ENCODE results near the gene EPHB2. TPM values are rescaled to one million over a fixed set of nuclear protein-coding genes. Genes with fewer than 3 reads are reported as not detected.

Gene EPHB2
- total and polyA plus RNA-seq, 2 donors (not counting 1 experiment from before 2014, with no cell fraction given), result 0.07 to 0.39 TPM

- Mint-ChIP-seq H3K9me3 (ENCODE audit: insufficient read depth) (no peaks in the 10 kb centered on the region), H3K27ac (no peak overlapping the region), H3K4me3 (no peak overlapping the region), H3K27me3 (peaks cover 6% of the 10 kb centered on the region), H3K4me1 (no peaks in the 10 kb centered on the region)
- TF ChIP-seq CTCF (IDR thresholded peaks at IDR 0.05) (no peak), EZH2 (IDR thresholded peaks at IDR 0.05; ENCODE audit: borderline replicate concordance, insufficient read depth, low read depth, low read length, poor library complexity, severe bottlenecking) (no peak)
- ATAC-seq (ENCODE audit: low read depth), result no peak
- no peaks in the 10 kb centered on the region for H3K4me1 ChIP-seq (ENCODE audit: control insufficient read depth in 2 of 2, insufficient read depth in 2 of 2, low read length in 2 of 2)
- H3K9me3 ChIP-seq (ENCODE audit: control extremely low read depth in 1 of 3, control insufficient read depth in 2 of 3, insufficient read depth in 1 of 3, low read length in 2 of 3), result no peaks in the 10 kb centered on the region
- no CpG with 5 or more reads among the region's 4 CpGs for WGBS (ENCODE audit: insufficient coverage)
- no peaks in the 10 kb centered on the region for H4K20me1 ChIP-seq (ENCODE audit: control insufficient read depth, insufficient read depth, low read length, poor library complexity, severe bottlenecking)
- H3K36me3 ChIP-seq (replicated peaks in 1 of 2; ENCODE audit: control extremely low read depth in 1 of 2, control insufficient read depth in 1 of 2, extremely low read depth in 1 of 2, insufficient read depth in 2 of 2, low read length in 1 of 2), result no peaks in the 10 kb centered on the region
- no peak overlapping the region for H2AFZ ChIP-seq (ENCODE audit: insufficient read depth, low read depth, low read length, poor library complexity, severe bottlenecking)
- CTCF ChIA-PET, result no interaction called here
- no peak overlapping the region for H3K27ac ChIP-seq (ENCODE audit: low read length in 2 of 2)
- no peak overlapping the region for H3K4me3 ChIP-seq (ENCODE audit: control extremely low read depth in 1 of 5, extremely low read depth in 1 of 5, insufficient read depth in 1 of 5, low read depth in 2 of 5, low read length in 4 of 5)
- no peak for DNase-seq
- intact Hi-C loops (cut with micrococcal nuclease), result no loop called here
- no peaks in the 10 kb centered on the region for H3K27me3 ChIP-seq (replicated peaks in 1 of 4; ENCODE audit: control extremely low read depth in 1 of 4, control insufficient read depth in 3 of 4, insufficient read depth in 4 of 4, low read length in 3 of 4)
- POLR2A ChIA-PET, result no interaction called here
- no peaks in the 10 kb centered on the region for H3K79me2 ChIP-seq (ENCODE audit: control insufficient read depth, insufficient read depth, low read length)
- H3K4me2 ChIP-seq (replicated peaks; ENCODE audit: low read depth, low read length, poor library complexity, severe bottlenecking), result no peak overlapping the region
- H3K9ac ChIP-seq (ENCODE audit: low read length), result no peak overlapping the region
Measured at GRCh38 chr1:22749503-22749902, 38.9 kb downstream of the EPHB2 start.

DNA sequence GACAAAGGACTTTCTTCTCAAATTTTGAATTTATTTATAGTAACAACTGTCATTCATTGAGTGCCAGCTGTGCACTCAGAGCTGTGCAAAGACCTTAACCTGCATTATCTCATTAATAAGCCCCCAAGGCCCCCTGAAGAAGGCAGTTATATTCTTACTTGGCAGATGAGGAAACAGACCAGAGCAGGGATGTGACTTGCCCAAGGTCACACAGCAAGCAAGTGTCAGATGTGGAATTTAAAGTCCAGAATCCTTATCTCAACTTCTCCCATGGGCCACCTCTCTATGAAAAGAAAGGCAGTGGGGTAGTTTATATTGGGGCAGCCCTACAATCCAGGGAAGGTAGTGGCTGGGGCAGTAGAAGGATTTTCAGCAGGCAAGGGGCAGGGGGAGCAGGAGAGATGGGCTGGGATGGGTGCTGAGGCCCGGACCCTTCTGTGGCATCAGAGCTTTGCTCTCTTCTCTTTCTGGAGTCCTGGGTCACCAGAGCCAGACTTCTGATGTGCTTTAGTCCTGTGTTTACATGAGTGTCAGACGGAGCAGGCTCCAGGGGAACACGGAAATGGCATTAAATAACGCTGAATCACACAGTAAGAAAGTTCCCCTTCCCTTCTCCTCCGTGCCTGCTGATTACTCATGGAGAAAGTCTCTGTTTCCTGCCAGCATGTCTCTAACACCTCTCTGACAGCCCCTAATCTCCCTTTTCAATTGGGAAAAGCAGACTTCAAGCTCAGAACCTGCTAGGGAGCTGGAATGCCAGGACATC lies 39.5 kb downstream of the EPHB2 start:
- H3K9ac ChIP-seq (ENCODE audit: low read length), result no peak overlapping the region
- WGBS (ENCODE audit: insufficient coverage), result 5% methylated on average over 4 of the region's 5 CpGs
- H3K79me2 ChIP-seq (ENCODE audit: control insufficient read depth, insufficient read depth, low read length), result no peaks in the 10 kb centered on the region
- H3K4me2 ChIP-seq (replicated peaks; ENCODE audit: low read depth, low read length, poor library complexity, severe bottlenecking), result no peak overlapping the region
- POLR2A ChIA-PET, result no interaction called here
- H3K36me3 ChIP-seq (replicated peaks in 1 of 2; ENCODE audit: control extremely low read depth in 1 of 2, control insufficient read depth in 1 of 2, extremely low read depth in 1 of 2, insufficient read depth in 2 of 2, low read length in 1 of 2), result no peaks in the 10 kb centered on the region
- Mint-ChIP-seq H3K4me3 (no peak overlapping the region), H3K27ac (no peak overlapping the region), H3K4me1 (no peaks in the 10 kb centered on the region), H3K9me3 (ENCODE audit: insufficient read depth) (no peaks in the 10 kb centered on the region), H3K27me3 (peaks cover 4% of the 10 kb centered on the region)
- ATAC-seq (ENCODE audit: low read depth), result no peak
- H2AFZ ChIP-seq (ENCODE audit: insufficient read depth, low read depth, low read length, poor library complexity, severe bottlenecking), result no peak overlapping the region
- CTCF ChIA-PET, result no interaction called here
- H3K27me3 ChIP-seq (replicated peaks in 1 of 4; ENCODE audit: control extremely low read depth in 1 of 4, control insufficient read depth in 3 of 4, insufficient read depth in 4 of 4, low read length in 3 of 4), result no peaks in the 10 kb centered on the region
- no peak for TF ChIP-seq CTCF (IDR thresholded peaks at IDR 0.05)
- TF ChIP-seq EZH2 (IDR thresholded peaks at IDR 0.05; ENCODE audit: borderline replicate concordance, insufficient read depth, low read depth, low read length, poor library complexity, severe bottlenecking), result no peak
- no peak for DNase-seq
- H3K4me3 ChIP-seq (ENCODE audit: control extremely low read depth in 1 of 5, extremely low read depth in 1 of 5, insufficient read depth in 1 of 5, low read depth in 2 of 5, low read length in 4 of 5), result no peak overlapping the region
- no peak overlapping the region for H3K27ac ChIP-seq (ENCODE audit: low read length in 2 of 2)
- H4K20me1 ChIP-seq (ENCODE audit: control insufficient read depth, insufficient read depth, low read length, poor library complexity, severe bottlenecking), result no peaks in the 10 kb centered on the region
- H3K4me1 ChIP-seq (ENCODE audit: control insufficient read depth in 2 of 2, insufficient read depth in 2 of 2, low read length in 2 of 2), result no peaks in the 10 kb centered on the region
- intact Hi-C loops (cut with micrococcal nuclease), result no loop called here
- H3K9me3 ChIP-seq (ENCODE audit: control extremely low read depth in 1 of 3, control insufficient read depth in 2 of 3, insufficient read depth in 1 of 3, low read length in 2 of 3), result no peaks in the 10 kb centered on the region

Data from B cell (primary cell).